Activated CD8-positive, alpha-beta memory T cell treated with anti-CD3 and anti-CD28 coated beads, Interleukin-2, amount 50 U/mL, for 48 hours (primary cell): Measurements from ENCODE around the gene ZNF689.
"Not testable (repeated sequence)": the region's sequence is repeated elsewhere in the genome, so short reads cannot be mapped to it uniquely, and the experiment has no call there.

ENCODE experiments used
- DNase-seq: peaks from one replicate; pipeline ENCODE4 v3.0.0-alpha.2; 2020

The ZNF689 gene

DNA sequence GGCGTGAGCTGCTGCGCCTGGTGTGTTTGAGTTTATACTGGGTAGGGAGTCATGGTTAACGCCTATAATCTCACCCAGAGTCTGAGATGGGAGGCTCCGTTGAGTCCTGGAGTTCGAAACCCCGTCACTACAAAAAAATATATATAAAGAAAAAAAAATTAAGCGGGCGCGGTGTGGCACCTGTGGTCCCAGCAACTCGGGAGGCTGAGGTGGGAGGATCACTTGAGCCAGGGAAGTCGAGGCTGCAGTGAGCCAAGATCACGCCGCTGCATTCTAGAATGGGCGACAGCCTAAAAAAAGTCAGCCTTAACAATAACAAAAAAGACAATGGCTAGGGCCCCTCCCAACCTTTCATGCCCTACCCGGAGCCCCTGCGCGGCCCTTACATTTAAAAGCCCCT lies 23.3 kb upstream of the ZNF689 start:
- DNase-seq: no peak

DNA sequence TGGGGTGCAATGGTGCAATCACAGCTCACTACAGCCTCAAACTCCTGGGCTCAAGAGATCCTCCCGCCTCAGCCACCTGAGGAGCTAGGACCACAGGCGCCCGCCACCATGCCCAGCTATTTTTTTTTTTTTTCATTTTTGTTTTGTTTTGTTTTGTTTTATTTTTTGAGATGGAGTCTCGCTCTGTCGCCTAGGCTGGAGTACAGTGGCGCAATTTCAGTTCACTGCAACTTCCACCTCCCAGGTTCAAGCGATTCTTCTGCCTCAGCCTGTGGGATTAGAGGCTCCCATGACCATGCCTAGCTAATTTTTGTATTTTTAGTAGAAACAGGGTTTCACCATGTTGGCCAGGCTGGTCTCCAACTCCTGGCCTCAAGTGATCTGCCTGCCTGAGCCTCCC lies 22.3 kb upstream of the ZNF689 start:
- DNase-seq: not testable (repeated sequence)

DNA sequence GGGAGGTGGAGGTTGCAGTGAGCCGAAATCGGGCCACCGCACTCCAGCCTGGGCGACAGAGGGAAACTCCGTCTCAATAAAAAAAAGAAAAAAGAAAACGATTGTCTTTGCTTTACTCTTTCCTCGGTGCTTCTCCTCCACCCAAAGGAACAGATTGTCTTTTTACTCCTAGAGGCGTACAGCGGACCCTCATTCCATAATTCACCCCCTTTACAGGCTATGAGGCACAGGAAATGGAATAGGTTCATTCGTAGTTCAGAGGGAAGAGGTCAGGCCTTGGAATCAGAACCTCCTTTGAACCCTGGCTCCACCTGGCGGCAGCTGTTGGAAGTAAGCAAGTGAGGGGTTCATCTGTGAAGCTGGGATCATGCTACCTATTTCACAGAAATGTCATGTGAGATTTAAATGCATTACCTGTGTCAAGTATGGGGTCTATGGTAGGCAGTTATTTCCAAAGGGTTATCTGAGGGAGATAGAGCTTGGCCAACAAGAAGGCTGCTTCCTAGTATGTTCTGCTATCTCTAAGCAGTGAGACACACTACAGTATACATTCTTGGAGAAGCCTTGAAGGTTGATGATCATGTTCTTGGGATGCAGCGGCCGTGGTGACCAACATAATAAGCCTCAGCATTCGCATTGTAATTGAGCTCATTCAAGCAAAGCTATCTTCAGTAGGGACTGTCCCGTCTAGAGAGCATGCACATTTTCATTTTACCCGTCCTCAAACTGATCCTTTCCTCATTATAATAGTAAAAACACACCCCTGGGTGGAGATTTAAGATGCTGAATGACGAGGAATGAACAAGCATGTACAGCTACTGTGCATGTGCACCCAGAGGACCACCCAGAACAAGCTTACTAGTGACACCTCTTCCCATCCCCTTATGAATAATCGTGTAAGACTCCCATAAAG lies 18.7 kb upstream of the ZNF689 start:
- DNase-seq: peak; percentile 98

DNA sequence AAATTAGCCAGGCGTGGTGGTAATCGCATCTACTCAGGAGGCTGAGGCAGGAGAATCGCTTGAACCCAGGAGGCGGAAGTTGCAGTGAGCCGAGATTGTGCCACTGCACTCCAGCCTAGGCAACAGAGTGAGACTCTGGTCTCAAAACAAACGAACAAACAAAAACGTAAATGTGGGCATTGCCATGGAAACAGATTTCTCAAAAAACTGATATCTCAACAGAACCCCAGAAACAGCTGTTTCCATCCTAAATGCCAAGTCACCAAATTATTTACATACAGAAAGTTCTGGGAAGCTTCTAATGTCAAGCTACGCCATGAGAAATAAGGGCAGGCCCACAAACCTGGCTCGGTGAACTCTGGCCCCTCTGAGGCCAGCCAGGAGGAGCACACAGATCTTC lies 16.0 kb upstream of the ZNF689 start:
- no peak for DNase-seq

DNA sequence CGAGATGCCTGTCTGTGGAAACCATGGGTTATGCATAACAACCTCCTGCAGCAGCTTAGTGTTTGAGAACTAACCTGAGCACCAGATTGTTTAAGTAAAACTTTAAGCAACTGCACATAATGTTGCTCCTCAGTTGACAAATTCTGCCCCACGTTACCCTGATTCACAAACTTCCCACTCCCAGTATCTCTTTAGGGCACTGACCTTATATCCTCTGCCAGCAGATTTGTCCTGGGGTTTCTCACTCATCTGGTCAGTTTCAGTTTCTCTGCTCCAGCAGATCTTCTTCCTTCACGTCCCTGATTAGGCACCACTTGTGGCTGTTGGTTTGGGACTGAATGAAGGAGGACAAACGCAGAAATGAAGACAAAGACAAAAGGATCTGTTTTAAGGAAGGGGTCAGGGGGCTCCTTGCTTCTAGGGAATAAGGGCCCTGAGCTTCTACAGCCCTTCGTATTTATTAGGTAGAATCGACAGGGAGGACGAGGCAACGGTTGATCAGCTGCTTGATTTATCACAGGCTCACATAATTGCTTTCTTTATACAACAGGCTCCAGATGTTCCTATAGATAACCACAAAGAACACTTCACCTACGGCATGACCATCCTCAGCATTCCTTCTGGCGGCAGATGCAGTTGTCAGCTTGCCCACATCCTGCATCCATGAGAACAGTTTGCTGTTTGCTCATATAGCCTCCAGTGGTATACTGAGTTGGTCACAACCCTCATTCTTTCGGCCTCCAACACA lies 13.5 kb upstream of the ZNF689 start:
- no peak for DNase-seq

DNA sequence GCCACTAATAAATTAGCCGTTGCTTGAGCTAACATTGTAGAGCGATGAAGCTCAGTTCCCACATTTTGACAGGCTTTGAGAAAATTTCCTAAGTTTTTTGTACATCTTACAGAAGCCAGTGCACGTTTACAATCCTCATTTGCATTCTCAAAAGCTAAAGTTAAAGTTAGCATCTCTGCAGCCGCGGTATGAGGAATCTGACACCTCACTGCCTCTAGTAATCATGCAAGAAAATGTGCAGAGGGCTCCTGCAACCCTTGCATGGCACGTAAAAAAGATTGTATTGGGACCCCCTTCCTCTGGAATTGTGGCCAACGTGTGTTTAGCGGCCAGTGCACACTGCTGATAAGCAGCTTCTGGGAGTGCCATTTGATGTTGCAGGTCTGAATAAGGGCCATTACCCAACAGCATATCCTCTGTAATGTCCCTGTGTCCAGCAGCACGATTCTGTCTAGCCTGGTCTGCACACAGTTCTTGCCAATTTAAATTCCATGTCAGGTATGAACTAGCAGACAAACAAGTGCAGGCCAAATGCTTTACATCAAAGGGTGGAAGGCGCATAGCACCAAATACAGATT lies 12.4 kb upstream of the ZNF689 start:
- DNase-seq: no peak

DNA sequence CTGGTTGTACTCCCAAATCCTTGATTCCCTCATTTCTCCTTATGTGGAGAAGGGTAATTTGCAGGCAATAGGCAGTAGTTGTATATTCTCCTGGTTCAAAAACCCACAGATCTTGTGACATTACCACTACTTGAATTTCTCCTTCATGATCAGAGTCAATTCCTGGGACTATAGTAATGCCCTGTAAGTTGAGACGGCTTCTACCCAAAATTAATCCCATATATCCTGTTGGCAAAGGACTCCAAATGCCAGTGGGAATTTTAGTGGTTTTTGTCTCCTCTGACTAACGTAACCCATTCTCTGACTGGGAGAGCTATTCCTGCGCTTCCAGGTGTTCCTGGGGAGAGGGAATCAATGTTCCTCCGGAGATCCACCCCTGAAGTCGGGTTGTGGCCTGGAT lies 11.6 kb upstream of the ZNF689 start:
- no peak for DNase-seq

DNA sequence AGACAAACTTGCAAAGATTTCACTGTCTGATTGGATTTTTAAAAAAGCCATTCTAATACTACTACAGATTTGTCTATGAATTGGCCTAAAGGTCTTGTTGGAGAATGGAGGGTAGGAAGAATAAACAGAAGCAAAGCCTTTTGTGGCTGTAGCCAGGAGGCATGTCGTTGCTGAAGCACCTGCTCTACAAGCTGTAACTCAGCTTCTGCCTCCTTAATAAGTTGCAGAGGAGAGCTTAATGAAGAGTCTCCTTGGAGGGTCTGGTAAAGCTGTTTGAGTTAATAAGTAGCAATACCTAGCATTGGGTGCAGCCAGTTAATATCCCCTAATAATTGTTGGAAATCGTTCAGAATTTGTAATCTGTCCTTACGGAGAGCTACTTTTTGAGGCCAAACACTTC lies 10.0 kb upstream of the ZNF689 start:
- no peak for DNase-seq

DNA sequence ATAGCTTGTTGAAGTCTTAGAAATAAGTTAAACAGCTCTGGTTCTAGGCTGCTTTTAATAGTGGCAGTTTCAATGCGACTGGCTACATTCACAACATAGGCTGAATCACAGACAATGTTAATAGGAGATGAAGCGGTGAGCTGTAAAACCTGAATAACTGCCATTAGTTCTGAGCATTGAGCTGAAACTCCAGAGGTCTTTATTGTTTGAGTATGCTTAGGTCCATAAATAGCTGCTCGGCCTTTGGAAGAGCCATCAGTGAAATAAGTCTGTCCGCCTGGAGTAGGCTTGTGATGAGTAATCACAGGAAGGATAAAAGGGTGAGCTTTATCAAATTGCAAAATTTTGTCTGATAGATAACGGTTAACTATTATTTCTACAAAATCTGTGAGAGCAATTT lies 9.4 kb upstream of the ZNF689 start:
- DNase-seq: no peak

DNA sequence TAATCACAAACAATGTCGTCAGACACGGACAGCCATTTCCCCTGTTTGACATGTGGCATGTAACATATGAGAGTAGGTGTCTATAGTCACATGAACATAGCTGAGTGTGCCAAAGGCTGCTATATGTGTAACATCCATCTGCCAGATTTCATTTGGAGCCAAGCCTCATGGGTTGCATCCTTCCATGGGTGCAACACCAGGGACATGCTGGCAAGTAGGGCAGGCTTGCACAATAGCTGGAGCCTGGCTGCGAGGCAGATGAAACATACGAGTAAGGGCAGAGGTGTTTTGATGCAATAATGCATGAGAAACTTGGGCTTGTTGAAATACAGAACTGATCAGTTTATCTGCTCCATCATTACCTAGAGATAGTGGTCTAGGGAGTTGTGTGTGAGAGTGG lies 9.0 kb upstream of the ZNF689 start:
- no peak for DNase-seq

DNA sequence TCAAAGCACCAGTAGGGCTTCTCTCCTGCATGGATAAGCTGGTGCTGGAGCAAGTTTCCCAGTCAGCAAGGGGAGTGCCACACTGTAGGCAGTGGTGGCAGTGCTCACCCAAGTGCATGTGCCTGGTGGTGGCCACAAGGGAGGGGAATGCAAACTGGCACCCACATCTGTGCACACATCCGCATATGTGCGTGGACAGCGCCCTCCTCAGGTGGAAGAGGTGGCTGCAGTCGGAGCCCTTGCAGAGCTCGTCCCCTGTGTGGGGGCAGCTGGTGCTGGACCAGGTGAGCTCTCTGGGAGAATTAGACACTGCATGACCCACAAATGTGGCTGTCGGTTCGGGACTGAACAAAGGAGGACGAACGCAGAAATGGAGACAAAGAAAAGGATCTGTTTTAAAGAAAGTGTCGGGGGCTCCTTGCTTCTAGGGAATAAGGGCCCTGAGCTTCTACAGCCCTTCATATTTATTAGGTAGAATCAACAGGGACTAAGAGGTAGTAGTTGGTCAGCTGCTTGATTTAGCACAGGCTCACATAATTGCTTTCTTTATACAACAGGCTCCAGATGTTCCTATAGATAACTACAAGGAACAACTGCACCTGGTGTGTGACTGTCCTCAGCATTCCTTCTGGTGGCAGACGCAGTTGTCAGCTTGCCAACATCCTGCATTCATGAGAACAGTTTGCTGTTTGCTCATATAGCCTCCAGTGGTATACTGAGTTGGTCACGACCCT lies 5.3 kb upstream of the ZNF689 start:
- peak; percentile 96 for DNase-seq

DNA sequence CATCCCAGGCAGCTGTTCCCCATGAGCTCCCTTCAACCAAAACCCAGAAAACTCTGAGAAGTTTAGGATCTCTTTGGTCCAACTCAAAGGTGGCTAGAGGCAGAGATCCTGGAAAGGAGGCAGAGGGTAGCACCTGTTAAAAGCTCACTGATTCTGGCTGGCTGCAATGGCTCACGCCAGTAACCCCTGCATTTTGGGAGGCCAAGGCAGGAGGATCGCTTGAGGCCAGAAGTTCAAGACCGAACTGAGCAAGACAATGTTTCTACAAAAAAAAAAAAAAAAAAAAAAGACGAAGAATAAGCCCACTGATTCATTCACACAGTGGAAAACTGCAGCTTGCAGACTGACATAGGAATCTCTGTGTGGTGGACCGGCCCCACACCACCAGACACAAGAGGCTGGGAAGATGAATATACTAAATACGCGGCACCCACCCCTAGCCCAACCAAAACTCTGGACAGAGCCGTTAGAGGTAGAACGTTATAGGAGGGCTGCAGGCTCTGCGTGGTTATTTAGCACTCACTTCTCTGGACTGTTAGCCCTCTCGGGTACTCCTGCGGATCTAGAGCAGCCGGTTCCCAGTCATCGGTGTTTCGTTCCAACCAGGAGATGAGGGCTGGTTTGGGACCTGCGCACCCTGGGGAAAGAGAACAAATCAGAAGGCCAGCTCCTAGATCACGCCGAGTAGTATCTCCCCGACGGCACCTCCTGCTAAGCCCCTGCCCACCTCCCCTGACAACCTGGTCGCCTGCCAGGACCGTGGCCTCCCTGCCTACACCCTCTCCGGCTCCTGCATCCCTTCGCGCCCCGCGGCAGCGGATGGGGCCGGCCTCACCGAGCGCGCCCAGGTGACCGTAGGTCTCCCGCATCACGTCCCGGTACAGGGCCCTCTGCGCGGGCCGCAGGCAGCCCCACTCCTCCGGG lies 925 bp downstream of the ZNF689 start:
- DNase-seq: peak; percentile 80

DNA sequence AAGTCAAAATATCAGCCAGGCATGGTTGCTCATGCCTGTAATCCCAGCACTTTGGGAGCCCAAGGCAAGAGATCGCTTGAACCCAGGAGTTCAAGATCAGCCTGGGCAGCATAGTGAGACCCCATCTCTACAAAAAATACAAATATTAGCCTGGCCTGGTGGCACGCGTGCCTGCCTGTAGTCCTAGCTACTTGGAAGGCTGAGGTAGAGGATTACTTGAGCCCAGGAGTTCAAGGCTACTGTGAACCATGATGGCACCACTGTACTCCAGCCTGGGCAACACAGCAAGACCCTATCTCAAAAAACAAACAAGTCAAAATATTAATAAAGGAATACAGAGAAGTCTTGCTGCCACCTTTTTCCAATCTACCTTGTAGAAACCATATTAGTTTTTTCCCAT lies 4.2 kb downstream of the ZNF689 start:
- no peak for DNase-seq

DNA sequence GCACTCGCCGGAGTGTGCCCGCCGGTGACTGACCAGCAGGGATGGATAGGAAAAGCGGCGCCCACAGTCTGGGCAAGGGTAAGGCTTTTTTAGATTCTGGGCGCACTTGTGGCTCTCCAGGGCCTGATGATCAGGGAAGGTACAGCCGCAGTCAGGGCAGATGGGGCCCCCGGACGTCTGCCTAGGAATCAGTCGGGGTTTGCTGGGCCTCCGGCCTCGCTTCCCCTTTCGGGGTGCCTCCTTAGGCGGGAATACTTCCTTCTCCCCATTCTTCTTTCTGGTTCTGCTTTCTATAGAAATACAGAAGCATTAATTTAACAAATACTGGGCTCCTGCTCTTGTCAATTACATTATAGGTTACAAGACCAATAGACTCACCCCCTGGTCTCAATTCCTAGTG lies 5.0 kb downstream of the ZNF689 start:
- no peak for DNase-seq

DNA sequence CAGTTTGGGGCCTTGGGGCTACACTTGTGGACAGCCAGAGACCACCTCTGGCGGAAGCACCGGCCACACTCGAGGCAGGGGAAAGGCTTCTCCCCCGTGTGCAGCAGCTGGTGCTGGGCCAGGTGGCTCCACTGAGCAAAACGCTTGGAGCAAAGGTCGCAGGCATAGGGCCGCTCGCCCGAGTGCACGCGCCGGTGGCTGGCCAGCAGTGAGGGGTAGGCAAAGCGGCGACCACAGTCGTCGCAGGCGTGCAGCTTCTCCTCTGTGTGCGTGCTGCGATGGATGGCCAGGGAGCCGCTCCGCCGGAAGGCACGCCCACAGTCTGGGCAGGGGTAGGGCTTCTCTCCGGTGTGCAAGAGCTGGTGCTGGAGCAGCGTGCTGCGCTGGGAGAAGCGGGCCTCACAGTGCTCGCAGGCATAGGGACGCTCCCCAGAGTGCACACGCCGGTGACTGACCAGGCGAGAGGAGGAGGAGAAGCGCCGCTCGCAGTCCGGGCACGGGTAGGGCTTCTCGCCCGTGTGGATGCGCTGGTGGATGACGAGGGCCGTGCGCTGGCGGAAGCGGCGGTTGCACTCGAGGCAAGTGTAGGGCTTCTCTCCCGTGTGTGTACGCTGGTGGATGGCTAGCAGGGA lies 5.8 kb downstream of the ZNF689 start:
- DNase-seq: no peak

DNA sequence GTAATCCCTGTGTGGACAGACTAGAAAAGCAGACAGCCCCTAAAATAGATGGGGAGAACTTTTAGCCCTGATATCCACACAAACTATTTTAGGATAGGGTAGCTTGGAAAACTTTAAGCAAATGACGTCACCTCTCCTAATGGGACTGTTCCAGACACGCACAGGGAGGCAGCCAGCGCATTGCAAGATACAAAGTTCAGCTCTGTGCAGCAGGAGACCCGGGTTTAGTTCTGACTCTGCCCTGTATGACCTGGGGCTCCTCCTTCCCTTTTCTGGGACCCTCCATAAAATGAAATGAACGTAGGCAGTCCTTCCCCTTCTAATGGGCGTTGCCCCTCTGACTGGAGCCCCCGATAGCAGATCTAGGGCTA lies 6.3 kb downstream of the ZNF689 start:
- no peak for DNase-seq

DNA sequence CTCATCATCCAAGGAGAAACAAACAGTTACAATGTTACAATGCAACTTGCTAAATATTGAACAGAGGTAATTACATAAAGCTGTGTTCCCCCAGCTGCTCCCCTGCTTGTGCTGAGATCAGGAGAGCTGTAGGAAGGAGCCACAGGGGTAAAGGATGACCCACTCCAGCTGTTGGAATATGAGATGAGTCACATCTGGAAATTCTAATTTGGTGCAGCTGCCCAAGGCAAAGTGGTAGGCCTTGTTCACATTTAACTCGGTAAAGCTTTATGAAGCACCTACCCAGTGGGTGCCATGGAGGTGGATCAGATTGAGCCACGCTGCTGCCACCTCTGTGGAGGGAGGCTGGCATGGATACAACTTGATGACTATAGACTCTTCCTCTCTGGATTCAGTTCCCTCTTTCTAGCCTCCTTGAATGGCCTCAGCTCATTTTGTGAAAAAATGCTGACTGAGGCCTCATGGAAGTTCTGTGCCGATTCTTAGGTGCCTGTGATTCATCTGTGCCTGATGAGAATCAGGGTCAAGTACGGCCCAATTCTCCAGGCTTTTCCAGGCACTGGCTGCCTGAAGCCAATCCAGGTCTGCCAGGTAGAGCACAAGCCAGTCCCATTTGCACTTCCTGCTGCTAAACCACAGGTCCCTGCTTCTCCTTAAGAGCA lies 7.4 kb downstream of the ZNF689 start:
- DNase-seq: no peak

DNA sequence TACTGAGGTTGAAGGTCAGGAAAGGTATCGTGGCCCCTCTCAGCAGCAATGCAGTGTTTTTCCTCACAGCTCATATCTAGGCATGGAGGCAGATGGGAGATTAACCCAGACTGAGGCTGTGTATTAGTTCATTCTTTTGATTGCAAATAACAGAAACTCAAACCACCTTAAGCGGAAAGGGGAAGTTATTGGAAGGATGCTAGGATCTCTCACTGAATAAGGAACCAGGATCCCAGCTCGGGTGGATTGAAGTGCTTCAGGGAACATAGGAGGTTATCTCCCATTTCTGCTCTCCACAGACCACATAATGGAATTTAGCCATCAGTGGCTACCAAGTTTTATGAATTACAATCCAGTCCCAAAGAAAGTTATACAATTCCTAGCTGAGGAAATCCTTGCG lies 8.2 kb downstream of the ZNF689 start:
- no peak for DNase-seq

DNA sequence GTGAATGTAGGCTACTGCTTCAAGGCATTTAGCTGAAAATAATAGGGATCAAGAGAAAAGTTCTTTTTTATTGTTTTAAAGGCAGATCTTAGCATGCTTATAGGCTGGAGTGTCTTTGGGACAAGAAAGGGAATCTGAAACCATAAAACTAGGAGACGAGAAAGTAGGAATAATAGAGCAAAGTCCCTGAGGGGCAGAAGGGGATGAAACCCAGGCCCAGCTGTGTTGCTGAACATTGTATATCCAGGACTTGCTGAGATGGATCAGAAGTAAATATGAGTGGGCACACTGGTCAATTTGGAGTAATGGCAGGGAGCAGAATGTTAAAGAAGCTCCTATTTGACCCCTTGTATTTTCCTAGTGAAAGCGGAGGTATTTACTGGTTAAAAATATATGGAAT lies 9.3 kb downstream of the ZNF689 start:
- no peak for DNase-seq

DNA sequence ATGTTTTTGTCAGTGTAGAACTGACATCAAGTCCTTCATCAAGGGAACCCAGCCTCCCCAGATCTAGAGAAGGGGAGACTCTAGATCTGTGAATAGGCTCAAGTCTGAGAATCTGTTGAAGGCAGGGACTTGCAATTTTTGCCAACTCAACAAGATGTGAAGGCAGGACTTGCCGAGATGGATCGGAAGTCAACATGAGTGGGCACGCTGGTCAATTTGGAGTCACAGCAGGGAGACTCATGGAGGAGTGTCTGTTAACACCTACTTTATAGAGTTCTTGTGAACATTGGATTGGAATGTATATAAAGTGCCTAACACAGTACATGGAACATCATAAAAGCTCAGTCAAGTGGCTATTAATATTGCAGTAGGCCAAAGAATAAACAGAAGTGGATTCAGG lies 10.0 kb downstream of the ZNF689 start:
- no peak for DNase-seq

DNA sequence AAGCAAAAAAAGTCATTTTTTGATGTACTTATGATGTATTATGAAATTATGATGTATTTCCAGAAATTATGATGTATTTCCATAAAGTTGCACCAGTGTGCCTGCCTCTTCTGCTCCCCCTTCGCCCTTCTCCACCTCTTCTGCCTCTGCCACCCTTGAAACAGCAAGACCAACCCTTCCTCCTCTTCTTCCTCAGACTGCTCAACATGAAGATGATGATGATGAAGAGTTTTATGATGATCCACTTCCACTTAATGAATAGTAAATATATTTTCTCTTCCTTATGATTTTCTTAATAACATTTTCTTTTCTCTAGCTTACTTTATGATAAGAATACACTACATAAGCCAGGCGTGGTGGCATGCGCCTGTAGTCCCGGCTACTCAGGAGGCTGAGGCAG lies 17.3 kb downstream of the ZNF689 start:
- DNase-seq: no peak
